ENCODE data around the gene VPS26C. TPM values are rescaled to one million over a fixed set of nuclear protein-coding genes. Genes with fewer than 3 reads are reported as not detected.

The VPS26C gene
- total RNA-seq (2013; cell fraction: nucleolus; rRNA removed): 140 and 151 TPM in 2 replicates
- total RNA-seq (2014; rRNA removed): 58.1 and 64.9 TPM in 2 replicates
- total RNA-seq (2014; rRNA removed; fragmentation: Illumina TruSeq; extraction: Trizol): 49.5 and 49.9 TPM in 2 replicates
- 42.9 and 47.9 TPM in 2 replicates for total RNA-seq (2021)
- polyA plus RNA-seq (2011; ENCODE audit: low read depth): 34.7 TPM
- polyA plus RNA-seq (2011; rRNA removed): 65.1 and 67.0 TPM in 2 replicates
- 61.5 and 64.4 TPM in 2 replicates for polyA plus RNA-seq (2011; cell fraction: cytosol; rRNA removed)
- 39.2 and 43.9 TPM in 2 replicates for polyA plus RNA-seq (2011; cell fraction: nucleus; rRNA removed)
- polyA plus RNA-seq (2012): 39.6 and 42.4 TPM in 2 replicates
- polyA plus RNA-seq (2014; fragmentation: Illumina TruSeq; extraction: Trizol): 55.1 and 56.9 TPM in 2 replicates
- polyA plus RNA-seq (2014; fragmentation: Nextera tagmentation; extraction: Ambion mirVana): 10 to 100 TPM; 36.8 to 39.6 TPM
- polyA plus RNA-seq (2014; rRNA removed): 48.0 and 55.5 TPM in 2 replicates
- 10 to 100 TPM; 32.5 to 41.5 TPM for polyA plus RNA-seq (2016; fragmentation: Nextera tagmentation; extraction: Ambion mirVana)
- polyA minus RNA-seq (2011; rRNA and poly(A)+ RNA removed): 50.7 and 54.3 TPM in 2 replicates
- polyA minus RNA-seq (2011; cell fraction: cytosol; rRNA and poly(A)+ RNA removed): 25.3 and 28.4 TPM in 2 replicates
- 24.1 and 34.9 TPM in 2 replicates for polyA minus RNA-seq (2011; cell fraction: nucleus; rRNA and poly(A)+ RNA removed)
- Bru-seq, nascent RNA: percentile 87 among the genes with signal in this experiment
- percentile 84 among the genes with signal in this experiment for BruChase-seq, experiment 1, labeled RNA remaining after a 6-hour chase
- BruChase-seq, experiment 2, labeled RNA remaining after a 2-hour chase: percentile 86 among the genes with signal in this experiment
- long read RNA-seq, experiment 1, transcript VPS26C-201 (8 exons, 3,256 nt): major isoform, 20 of 37 reads
- long read RNA-seq, experiment 1, partial matches to known transcripts: 3 of 37 reads
- long read RNA-seq, experiment 1, other reads (novel, unspliced or antisense): 10 of 37 reads
- long read RNA-seq, experiment 2, transcript VPS26C-201 (8 exons, 3,256 nt): major isoform, 102 of 223 reads
- long read RNA-seq, experiment 2, transcript VPS26C-207 (7 exons, 937 nt): minor isoform, 6 of 223 reads
- long read RNA-seq, experiment 2, transcript VPS26C-206 (3 exons, 715 nt): minor isoform, 13 of 223 reads
- long read RNA-seq, experiment 2, transcript VPS26C-213 (2 exons, 959 nt): minor isoform, 39 of 223 reads
- long read RNA-seq, experiment 2, partial matches to known transcripts: 15 of 223 reads
- long read RNA-seq, experiment 2, other reads (novel, unspliced or antisense): 42 of 223 reads

DNA sequence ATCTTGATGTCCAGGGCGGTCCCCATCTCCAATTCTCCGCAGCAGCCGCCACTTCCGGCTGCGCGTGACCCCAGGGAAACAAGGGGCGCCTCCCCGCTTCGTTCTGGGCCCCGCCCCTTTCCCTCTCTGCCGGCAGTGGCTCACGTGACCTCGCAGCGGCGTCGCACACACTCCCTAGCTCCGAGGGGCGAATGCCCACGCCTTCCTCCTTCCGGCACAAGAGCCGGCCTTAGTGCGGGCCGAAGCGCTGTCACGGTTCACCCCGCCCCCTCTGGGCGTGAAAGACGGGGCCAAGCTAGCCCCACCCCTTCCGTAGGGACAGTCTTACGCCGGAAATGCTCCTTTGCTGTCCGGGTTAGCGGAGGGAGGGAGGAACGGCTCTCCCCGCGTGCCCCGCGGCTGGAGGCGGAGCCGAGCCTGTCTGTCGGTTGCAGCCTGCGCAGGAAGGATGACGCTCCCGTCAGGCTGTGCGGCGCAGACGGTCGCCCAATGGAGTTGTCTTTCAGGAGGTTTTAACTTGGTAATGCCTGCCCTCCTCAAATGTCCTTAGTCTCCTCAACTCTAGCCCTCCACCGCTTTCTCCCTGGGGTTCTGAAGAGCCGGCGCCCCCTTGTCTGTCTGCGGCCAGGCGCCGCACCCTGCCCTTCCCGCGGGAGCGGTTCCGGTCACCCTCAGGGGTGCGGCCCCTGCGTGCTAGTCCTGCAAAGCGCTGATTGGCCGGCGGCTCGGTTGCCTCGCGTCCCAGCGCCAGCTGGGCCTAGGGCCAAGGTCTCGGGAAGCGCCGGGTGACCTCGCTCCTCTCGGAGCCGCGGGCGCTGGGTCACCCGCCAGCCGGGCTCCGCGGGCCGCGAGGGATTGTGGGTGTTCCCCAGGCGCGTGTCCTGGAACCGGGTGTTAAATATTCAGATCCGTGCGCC, at the start of gene VPS26C:
TSS of gene VPS26C (minus strand) at position 66 of the 917 bp plus-strand sequence. CDS start at position 26, 40 bp downstream.
- Histone ChIP-seq H3K27me3 (replicated peaks in 1 of 2; ENCODE audit: control insufficient read depth in 2 of 2, insufficient read depth in 2 of 2, low read length in 1 of 2) (no peaks in the 10 kb centered on the region), H4K20me1 (ENCODE audit: control insufficient read depth, insufficient read depth) (no peaks in the 10 kb centered on the region), H3K79me2 (ENCODE audit: control insufficient read depth, insufficient read depth, low read length) (peaks cover 37% of the 10 kb centered on the region), H3K4me1 (ENCODE audit: control insufficient read depth, insufficient read depth, low read length) (no peaks in the 10 kb centered on the region), H3K4me3 (peak within 1 kb of the TSS; percentile 84), H3K9me3 (replicated peaks; ENCODE audit: control insufficient read depth, insufficient read depth, low read length) (no peaks in the 10 kb centered on the region), H2AFZ (ENCODE audit: control insufficient read depth, low read depth, low read length) (peak within 1 kb of the TSS; percentile 94), H3K27ac (ENCODE audit: control insufficient read depth, insufficient read depth) (peak within 1 kb of the TSS; percentile 94), H3K36me3 (ENCODE audit: control insufficient read depth in 2 of 2, insufficient read depth in 2 of 2, low read length in 1 of 2) (no peaks in the 10 kb centered on the region; a peak in 1 of 4 replicates), H3K4me2 (ENCODE audit: control insufficient read depth, insufficient read depth) (peak within 1 kb of the TSS; percentile 78), H3K9ac (ENCODE audit: control insufficient read depth, insufficient read depth, low read length) (peak within 1 kb of the TSS; percentile 87)
- WGBS (ENCODE audit: insufficient coverage, insufficient replicate concordance, low lambda C conversion rate, missing lambda C conversion rate): 1% methylated on average over 85 of the region's 86 CpGs
- DNase-seq (ENCODE audit: low read depth, low spot score) (peak; percentile 99), FAIRE-seq (peak; percentile 99), ATAC-seq (peak; percentile 95)
- in situ Hi-C loops (cut with MboI) (no loop called here), intact Hi-C loops (cut with micrococcal nuclease; ENCODE audit: unreplicated experiment) (loop anchor here (1.0 to 5.0 kb wide), 5 partner anchors 9 to 195 kb away; partner anchors contain the start of genes DYRK1A, PIGP and TTC3)
- TSS peak; percentile 93 for BruUV-seq (replicated peaks)
- ChIA-PET RAD21 (ENCODE audit: unreplicated experiment) (interaction anchor here (1.0 to 3.4 kb wide), 12 partner anchors 11 to 290 kb away, joined by 3 to 34 read pairs (median 6); partner anchors contain the start of gene DYRK1A), POLR2A (interaction anchor here (0.6 to 2.5 kb wide), 14 partner anchors 10 to 296 kb away, joined by 3 to 33 read pairs (median 4); partner anchors contain the start of gene DYRK1A), SMC1A (ENCODE audit: uncharacterized antibody, unreplicated experiment) (interaction anchor here (1.0 to 3.8 kb wide), 6 partner anchors 10 to 146 kb away, joined by 4 to 27 read pairs (median 8); no protein-coding TSS in a partner anchor), CTCF (interaction anchor here (0.8 to 1.3 kb wide), 5 partner anchors 9 to 60 kb away, joined by 3 to 5 read pairs (median 4); no protein-coding TSS in a partner anchor)
- peak; percentile 71 for TF ChIP-seq SP1 (IDR thresholded peaks at IDR 0.05; ENCODE audit: low read depth, low read length)
- TF ChIP-seq, protein P1, sequence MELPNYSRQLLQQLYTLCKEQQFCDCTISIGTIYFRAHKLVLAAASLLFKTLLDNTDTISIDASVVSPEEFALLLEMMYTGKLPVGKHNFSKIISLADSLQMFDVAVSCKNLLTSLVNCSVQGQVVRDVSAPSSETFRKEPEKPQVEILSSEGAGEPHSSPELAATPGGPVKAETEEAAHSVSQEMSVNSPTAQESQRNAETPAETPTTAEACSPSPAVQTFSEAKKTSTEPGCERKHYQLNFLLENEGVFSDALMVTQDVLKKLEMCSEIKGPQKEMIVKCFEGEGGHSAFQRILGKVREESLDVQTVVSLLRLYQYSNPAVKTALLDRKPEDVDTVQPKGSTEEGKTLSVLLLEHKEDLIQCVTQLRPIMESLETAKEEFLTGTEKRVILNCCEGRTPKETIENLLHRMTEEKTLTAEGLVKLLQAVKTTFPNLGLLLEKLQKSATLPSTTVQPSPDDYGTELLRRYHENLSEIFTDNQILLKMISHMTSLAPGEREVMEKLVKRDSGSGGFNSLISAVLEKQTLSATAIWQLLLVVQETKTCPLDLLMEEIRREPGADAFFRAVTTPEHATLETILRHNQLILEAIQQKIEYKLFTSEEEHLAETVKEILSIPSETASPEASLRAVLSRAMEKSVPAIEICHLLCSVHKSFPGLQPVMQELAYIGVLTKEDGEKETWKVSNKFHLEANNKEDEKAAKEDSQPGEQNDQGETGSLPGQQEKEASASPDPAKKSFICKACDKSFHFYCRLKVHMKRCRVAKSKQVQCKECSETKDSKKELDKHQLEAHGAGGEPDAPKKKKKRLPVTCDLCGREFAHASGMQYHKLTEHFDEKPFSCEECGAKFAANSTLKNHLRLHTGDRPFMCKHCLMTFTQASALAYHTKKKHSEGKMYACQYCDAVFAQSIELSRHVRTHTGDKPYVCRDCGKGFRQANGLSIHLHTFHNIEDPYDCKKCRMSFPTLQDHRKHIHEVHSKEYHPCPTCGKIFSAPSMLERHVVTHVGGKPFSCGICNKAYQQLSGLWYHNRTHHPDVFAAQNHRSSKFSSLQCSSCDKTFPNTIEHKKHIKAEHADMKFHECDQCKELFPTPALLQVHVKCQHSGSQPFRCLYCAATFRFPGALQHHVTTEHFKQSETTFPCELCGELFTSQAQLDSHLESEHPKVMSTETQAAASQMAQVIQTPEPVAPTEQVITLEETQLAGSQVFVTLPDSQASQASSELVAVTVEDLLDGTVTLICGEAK (IDR thresholded peaks at IDR 0.05; ENCODE audit: borderline replicate concordance): peak; percentile 95
- peak; percentile 96 for TF ChIP-seq POLR2A (IDR thresholded peaks at IDR 0.05; ENCODE audit: low read depth, low read length)
- no peak for TF ChIP-seq KAT2A (conservative IDR thresholded peaks at IDR 0.05; ENCODE audit: control insufficient read depth, low read depth, low read length)
- TF ChIP-seq TBL1XR1 (IDR thresholded peaks at IDR 0.05; ENCODE audit: low read depth, low read length): no peak
- TF ChIP-seq DPF2 (IDR thresholded peaks at IDR 0.05): peak; percentile 73
- TF ChIP-seq KLF5 (IDR thresholded peaks at IDR 0.05; ENCODE audit: partially characterized antibody): no peak
- TF ChIP-seq, protein P2, sequence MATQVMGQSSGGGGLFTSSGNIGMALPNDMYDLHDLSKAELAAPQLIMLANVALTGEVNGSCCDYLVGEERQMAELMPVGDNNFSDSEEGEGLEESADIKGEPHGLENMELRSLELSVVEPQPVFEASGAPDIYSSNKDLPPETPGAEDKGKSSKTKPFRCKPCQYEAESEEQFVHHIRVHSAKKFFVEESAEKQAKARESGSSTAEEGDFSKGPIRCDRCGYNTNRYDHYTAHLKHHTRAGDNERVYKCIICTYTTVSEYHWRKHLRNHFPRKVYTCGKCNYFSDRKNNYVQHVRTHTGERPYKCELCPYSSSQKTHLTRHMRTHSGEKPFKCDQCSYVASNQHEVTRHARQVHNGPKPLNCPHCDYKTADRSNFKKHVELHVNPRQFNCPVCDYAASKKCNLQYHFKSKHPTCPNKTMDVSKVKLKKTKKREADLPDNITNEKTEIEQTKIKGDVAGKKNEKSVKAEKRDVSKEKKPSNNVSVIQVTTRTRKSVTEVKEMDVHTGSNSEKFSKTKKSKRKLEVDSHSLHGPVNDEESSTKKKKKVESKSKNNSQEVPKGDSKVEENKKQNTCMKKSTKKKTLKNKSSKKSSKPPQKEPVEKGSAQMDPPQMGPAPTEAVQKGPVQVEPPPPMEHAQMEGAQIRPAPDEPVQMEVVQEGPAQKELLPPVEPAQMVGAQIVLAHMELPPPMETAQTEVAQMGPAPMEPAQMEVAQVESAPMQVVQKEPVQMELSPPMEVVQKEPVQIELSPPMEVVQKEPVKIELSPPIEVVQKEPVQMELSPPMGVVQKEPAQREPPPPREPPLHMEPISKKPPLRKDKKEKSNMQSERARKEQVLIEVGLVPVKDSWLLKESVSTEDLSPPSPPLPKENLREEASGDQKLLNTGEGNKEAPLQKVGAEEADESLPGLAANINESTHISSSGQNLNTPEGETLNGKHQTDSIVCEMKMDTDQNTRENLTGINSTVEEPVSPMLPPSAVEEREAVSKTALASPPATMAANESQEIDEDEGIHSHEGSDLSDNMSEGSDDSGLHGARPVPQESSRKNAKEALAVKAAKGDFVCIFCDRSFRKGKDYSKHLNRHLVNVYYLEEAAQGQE (IDR thresholded peaks at IDR 0.05; ENCODE audit: low read depth, low read length): 0 out of 2 replicates have a peak, but pooled peaks have one; percentile 11
- TF ChIP-seq MEF2A (IDR thresholded peaks at IDR 0.05; ENCODE audit: insufficient read depth, low read depth, low read length): no peak
